Measurements from ENCODE around the gene UTS2.

UTS2 gene

GRCh38 chr1:7809742-7810141 is 43.1 kb downstream of the UTS2 start:
- no peak for DNase-seq

- no peak for DNase-seq
Measured at GRCh38 chr1:7808253-7808844, 44.5 kb downstream of the UTS2 start.

- no peak for DNase-seq
Measured at GRCh38 chr1:7805460-7805859, 47.4 kb downstream of the UTS2 start.

Measured in stimulated activated CD4-positive, alpha-beta T cell treated with anti-CD3 and anti-CD28 coated beads, Interleukin-15, amount 100 ng/mL, for 24 hours (primary cell).